Stromal cell of bone marrow (primary cell): ENCODE measurements around the gene IARS1.

Experiments used
- DNase-seq: peaks from one replicate; pipeline ENCODE4 v3.0.0-alpha.2; 2012; ENCODE audit warnings: low read depth

IARS1 gene

DNA sequence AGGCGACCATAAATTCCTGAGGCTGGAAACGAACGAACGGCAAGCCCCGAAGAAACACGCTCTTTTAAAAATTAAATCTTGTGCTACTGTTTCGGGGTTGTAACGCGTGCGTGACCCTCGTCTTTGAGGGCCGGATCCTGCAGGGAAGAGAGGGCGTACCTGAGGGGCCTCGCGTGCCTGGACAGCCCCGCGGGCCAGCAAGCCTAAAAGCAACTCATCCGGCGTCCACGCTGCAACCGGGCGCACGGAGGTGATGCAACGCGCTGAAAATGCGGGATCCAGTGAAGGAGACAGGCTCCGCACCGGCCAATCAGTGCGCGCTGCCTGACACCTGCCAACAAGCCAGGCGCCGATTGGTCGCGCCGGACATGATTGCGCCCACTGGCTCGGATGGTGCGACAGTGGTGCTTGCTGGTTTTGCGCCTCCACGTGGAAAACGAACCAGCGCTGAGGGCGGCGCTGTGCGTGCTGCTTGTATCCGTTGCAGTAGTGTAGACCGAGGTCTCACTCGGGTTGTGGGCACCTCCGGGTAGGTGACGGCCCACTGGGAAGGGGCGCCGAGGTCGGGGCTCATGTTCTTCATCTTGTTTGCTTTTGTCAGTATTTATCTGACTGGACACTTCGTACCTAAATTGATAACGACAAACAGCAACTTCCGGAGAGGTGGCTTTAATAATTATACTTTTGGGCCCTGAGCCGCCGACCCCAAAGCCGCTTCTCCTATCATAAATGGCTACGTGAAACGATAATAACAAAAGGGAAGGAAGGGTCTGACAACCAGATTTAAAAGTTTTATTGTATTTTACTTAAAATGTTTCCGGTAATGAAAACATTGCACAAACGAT is at the start of gene IARS1:
TSS of gene IARS1 (minus strand) at position 246 of the 845 bp plus-strand sequence. CDS start 4,278 bp downstream, outside the sequence.
- peak; percentile 95 for DNase-seq

DNA sequence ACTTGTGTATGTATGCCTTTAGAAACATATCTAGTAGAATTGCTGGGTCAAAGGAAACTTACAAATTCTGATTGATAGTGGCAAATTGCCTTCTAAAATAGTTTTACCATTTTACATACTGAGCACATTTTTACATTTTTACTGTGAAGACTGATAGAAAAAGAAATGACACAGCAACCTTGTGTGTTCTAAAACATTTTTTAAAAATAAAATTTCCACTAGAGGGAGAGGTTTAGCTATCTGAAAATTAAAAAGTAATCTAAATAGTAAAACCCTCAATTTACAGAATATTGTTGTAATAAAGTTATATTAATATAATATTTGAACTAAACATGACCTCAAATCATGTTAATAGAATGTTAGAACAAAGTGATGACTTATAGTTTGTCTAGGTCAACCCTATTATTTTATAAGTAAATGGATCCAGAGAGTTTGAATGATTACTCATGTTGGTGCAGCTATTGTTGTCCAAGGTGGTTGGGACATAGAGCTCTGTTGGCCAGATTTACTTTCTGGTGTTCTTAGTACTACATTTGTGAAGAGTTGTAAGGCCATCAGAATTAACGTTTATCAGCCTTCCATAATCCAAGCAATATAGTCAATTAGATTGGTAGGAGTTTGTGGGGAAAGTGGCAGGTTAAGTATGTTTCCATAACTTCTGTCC is 49.5 kb upstream of the IARS1 start:
- no peak for DNase-seq

DNA sequence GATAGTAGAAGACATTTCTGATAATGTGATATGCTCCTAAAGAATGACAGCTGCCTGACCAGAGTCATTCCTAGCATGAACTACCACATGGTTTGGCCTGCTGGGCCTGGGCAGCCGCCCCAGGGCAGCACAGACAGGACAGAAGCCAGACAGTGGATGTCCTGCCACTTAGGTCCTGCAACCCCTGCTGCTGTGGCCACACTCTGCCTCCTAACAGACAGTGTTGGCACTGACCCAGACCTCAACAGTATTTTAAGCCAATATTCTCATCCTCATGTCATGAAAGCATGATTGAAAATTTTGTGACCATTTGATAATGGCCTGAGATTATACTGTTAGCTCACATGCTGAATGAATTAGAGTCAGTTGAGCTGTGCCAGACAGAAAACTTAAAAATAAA is 48.1 kb upstream of the IARS1 start:
- no peak for DNase-seq

DNA sequence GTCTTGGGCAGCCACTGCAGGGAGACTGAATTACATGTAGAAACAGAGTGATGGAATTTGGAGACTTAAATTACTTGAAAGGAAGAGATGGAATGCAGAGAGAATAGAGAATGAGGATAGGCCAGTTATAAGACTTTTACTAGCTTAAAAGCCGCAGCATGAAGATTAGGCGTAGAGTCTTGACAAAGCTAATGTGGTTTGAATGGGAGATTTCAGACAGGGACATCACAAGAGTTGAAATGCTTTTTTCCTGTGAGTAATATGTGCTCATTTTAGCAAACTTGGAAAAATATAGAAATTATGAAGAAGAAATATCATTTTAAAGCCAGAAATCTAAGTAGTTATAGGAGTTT is 39.8 kb upstream of the IARS1 start:
- no peak for DNase-seq

DNA sequence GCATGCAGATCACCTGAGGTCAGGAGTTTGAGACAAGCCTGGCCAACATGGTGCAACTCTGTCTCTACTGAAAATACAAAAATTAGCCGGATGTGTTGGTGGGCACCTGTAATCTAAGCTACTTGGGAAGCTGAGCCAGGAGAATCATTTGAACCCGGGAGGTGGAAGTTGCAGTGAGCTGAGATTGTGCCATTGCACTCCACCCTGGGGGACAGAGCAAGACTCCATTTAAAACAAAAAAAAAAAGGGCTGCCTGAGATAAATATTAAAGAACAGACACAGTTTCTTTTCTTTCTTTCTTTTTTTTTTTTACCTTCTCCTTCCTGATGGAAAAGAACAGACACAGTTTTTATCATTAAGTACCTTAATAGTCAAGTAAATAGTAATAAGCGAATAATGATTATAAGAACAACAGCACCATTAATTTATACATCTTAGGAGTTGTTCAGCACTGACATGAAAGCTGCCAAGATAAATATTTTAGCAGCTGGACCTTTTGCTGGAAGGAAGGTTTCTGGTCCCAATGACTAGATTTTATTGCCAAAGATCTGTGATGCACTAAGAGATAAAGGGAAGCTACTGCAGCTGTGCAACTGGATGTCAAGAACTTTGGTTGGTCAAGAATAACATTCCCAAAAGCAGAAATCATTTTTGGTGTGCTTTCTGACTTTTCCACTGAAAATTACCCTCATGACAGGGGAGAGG is 39.2 kb upstream of the IARS1 start:
- no peak for DNase-seq

DNA sequence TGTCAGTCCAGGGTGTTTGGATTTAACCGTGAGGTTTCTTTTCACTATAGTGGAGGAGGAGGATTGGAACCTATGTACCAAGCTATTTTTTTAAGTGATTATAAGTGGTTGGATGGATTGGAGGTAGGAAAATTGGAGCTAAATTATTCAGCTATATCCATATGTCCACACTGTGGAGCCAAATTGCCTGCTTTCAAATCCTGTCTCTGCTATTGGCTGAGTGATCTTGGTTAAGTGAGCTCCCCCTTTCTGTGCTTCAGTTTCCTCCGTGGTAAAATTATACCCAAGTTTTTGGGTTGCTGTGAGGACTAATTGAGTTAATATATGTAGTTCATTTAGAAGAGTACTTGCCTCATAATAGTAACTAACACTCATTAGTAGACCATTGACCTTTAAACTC is 34.7 kb upstream of the IARS1 start:
- peak; percentile 66 for DNase-seq

DNA sequence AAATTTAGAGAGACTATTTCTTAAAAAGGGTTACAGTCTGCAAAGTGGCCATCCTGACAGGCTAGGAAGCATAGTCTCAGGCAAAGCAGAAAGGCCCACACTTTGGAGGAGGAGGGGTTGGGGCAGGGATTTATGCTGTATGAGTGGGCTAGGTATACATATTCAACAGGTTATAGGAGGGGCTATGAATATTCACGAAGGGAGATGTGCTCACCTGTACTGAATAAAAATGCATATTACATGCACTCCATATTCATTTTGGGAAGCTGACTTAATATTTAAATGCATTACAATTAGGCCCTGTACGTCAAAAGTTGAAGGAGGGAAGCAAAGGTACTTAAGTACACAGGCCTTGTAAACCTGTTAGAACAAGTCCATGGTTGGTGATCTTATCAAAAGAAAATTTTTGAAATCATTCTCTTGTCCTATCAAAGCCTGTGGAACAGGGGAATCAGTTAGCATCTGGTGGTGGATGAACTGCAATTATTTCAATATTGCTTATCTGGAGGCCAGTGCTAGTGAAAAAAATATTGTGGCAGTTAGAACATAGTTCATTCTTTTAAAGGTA is 33.9 kb upstream of the IARS1 start:
- DNase-seq: no peak

DNA sequence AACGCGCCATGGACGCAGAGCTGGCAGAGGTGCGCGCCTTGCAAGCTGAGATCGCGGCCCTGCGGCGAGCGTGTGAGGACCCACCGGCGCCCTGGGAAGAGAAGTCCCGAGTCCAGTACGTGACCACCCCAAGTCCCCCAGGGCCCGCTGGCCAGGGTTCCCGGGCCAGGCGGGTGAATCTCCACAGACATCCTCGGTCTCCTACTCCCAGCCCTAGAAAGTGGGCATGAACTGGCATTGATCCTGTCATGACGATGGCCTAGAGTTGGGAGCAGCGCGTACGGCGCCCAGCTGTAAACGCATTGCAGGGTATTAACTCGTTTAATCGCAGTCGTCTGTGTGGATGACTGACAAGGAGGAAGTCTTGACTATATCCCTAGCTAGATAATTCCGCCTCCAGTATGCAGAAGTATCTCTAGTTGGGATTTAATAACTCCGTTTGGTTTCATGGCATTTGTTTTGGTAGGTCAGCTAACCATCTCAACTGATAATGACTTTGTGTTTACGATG is 32.5 kb upstream of the IARS1 start:
- DNase-seq: no peak

DNA sequence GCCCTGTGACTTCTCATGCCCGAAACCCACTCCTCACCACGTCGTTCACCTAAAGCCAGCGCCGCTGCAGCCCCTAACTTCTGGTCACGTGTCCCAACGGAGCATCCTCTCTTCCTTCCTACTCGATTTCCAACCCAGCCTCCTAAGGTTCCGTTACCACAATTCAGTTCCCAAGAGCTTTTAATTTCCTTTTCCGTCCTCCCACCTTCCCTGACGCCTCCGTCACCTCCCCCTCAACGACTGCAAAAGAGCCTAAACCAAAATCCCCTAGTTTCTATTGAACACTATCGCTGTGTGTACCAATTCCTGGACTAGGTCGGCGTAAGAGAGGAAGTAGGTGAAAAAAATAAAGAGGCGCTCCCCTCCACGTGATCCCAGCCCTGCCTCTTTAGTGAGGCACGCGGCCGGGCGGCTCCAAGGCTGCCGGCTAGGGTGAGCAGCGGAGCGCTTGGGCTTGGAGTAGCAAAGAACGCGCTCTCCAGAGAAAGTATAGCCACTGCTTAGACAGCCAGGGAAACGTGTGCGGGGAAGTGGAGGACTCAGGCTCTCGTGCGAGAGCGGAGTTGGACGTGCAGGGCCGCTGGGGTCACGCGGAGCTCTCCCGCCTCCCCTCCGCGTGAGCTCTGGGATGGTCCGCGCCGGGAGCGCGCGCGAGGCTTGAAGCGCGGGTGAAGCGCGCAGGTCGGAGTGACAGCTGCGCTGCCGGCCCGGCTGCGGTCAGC is 31.9 kb upstream of the IARS1 start, which contains the start of the genes CENPP and NOL8:
TSS of gene CENPP (plus strand) at position 685 of the 722 bp plus-strand sequence.
TSS of gene NOL8 (minus strand) at position 82 of the 722 bp plus-strand sequence. CDS start 1,189 bp downstream, outside the sequence.
- DNase-seq: peak; percentile 86

DNA sequence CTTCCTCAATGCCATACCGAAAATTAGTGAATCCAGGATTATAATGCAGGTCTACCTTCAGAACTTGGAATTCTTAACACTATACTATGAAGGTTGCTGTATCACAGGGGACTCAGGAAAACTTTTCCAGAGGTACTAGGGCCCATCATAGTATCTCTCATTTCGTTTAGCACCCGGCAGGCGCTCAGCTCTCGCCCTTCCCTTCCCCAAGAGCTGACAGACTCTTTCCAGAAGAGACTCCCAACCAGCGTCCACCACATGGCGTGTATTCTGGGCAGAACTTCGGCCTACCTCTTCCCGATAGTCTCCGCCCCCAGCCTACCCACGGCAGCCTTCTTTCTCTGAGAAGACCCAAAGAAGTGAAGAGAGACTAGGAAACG is 31.4 kb upstream of the IARS1 start:
- DNase-seq: no peak

DNA sequence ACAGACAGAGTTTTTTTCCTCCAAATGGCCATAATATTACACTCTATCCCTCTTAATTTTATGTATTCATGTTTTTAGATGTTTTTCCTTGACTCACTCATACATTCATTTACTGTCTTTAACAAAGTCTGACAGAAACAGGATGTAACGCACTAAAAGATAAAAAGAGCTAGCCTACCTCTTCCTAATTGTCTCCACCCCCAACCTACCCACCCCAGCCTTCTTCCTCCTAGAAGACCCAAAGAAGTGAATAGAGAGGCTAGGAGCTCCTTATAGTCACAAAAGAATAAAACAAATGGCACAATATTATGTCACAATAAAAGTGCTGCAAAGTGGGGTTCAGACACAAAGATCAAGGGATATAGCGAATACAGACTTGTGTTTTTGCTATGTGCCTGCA is 30.9 kb upstream of the IARS1 start:
- no peak for DNase-seq

DNA sequence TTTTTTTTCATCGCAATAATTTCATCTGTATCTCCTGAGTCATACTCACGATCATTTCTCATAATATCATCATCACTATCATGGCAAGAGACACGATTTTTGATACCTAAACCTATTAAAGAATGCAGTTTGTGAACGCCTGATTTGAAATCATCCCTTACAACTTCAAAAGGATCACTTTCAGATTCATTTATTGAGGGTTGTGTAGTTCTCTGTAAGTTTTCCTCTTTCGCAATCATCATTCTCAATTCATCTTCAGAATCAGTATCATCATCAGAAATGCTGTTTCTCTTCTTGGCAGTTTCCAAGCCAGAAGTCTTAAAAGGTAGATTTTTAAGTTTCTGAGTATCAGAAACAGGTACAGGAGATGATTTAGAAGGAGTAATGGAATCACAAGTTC is 22.0 kb upstream of the IARS1 start:
- no peak for DNase-seq

DNA sequence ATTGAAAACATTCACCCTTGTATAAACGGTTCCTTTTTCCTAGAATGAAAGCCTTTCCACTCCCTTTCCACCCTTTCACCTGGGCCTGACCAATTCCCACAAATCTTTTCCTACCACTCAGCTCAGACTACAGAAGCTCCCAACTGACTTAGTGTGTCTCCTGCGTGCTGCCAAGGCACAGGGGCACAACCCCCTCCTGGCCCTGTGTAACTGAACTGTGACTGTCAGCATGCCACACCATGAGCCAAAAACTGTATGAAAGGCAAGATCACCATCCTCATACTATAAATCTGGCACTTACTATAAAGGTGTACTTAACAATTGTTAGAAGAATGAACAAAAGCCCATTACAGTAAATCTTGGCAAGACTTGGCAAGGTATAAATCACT is 20.1 kb upstream of the IARS1 start:
- DNase-seq: no peak

DNA sequence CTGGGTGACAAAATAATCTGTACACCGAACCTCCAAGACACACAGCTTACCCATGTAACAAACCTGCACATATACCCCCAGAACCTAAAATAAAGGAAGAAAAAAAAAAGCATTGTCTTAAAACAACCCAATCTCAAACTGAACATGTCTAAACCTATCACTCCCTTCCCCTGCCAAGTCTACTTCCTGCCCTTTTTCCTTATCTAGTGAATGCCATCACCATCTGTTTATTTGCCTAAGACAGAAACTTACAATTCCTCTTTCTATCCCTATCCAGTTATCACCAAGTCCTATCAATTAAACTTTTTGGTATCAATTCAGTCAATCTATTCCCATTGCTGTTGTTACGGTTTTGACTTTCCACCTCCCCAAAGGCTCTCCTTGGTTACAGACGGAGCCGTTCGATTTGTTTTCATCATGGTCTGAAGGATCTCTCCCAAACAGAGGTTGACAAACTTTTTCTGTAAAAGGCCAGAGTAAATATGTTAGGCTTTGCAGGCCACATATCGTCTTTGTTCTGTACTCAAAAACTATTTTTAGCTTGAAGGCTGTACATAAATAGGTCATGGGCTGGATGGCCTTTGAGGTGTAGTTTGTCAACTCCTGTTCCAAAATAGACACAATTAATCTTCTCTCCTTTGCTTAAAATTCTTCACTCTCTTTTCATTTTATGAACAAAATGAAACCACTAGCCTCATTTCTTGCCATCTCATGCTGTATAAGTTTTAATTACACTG is 19.6 kb upstream of the IARS1 start:
- DNase-seq: no peak

DNA sequence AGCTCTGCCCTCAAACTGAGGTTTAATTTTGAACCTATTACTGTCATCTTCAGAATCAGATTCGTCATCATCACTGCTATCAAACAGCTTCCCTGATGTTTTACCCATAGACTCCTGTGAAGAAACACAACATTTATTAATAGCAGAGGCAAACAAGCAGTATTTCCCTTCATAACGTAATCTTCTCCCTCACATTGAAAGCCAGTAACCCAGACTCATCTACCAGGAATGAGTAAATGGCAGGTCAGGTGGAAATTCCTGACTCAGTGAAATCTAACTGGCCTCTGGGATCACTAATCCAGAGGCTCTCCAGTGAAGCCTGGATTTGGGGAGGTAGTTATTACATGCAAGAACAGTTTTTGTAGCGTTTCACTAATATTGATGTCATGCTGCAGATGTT is 17.1 kb upstream of the IARS1 start:
- no peak for DNase-seq

DNA sequence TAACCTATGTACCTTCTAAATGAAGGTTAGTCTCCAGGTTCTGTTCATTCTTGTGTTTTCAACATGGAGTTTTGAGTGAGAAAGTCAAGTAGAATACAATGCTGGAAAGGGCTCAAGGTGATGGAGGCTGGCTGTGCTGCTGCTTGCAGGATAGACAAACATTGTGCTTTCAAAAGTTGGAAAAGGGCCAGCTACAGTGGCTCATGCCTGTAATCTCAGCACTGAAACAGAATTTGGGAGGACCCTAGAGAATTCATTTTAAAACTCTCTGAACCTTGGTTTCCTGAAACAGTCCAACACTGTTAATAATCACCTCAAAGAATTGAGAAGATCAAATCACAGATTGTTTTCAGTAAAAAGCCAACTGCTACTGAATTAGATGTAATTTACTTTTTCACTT is 15.4 kb upstream of the IARS1 start:
- no peak for DNase-seq

DNA sequence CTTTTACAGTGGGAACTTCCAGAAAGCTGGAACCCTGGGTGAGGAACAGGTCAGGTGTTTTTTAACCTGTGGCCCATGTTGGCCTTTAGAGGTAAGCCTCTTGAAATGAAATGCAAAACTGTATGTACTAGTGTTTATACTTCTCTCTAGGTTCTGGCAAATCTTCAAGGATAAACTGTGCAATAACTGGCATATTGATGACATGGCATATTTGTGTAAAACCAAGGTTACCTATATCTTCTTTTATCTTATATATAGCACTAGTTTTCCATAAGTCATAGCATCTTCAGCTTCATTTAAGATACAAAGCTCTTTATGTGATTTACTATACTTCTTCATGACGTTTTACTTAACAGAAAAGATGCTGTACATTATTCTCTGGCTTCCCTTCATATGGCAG is 7.4 kb upstream of the IARS1 start:
- no peak for DNase-seq

DNA sequence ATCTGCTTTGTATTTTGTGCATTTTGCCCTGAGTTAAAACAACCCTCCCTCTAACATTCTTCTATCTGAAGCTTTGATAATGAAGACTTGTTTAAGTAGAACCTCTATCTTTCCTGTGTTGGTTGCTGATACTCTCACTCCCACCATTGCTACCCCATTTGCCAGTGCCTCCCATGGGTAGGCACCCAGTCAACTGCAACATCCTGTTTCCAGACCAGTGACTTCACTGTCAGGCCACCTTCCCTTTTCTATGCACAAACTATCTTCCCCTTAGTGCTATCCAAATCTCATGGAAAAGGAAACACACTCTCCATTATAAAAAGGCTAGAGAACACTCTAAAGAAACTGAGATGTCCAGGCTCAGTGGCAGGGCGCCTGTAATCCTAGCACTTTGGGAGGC is 5.6 kb upstream of the IARS1 start:
- no peak for DNase-seq

DNA sequence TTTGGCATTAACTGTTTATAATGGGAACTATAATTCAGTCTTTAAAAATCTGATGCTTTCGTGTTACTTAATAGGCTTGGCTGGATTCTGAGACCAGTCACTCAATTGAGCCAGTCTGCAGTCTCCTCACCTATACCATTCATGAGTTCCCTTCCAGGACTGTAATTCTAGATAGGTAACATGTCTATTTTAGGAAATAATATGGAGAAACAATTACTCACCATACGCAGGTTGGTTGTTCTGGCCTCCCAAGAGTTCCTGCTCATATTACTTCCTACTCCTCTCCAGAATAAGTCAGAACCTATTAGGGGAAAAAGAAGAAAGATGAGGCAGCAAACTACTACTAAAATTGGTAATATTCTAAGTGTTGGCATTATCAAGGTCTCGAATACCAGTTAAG is 4.5 kb upstream of the IARS1 start:
- DNase-seq: no peak

DNA sequence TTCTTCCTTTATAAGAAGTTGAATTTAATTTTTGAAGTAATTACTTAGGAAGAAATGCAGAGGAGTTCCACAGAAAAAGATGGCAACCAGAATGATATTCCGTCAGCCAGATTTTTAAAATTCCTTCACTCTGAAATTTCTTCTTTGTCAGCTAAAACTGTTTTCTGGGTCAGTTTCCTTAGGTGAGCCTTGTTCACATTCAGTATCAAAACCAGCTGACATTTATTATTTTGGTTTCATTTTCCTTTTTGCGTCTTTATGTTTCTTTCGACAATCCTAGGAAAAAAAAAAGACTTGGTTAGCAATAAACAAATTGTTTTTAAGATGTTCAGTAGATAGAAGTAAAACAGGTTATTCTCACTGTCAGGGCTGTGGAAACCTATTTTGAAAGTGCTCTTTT is 4.1 kb upstream of the IARS1 start:
- DNase-seq: no peak

DNA sequence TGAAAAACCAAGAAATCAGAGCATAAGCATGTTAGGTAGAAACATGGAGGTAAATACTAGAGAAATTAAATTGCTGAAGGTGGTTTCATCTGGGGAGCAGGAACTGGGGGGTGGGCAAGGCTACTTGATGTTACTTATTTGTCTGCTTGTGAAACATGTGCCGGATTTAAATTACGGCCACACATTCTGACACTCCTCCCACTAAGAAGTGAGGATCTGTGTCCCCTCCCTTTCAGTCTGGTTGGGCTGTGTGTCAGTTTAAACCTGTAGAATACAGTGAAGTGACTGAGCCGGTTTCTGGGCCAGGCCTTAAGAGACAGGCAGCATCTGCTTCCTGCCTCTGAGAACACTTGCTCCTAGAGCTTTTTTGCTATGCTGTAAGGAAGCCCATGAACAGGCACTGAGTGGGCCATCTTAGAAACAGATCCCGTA is 2.3 kb upstream of the IARS1 start:
- DNase-seq: no peak
